GM18909 (cell line): Measurements from ENCODE around the gene USH2A.
"Not testable (repeated sequence)": the region's sequence is repeated elsewhere in the genome, so short reads cannot be mapped to it uniquely, and the experiment has no call there.

Source experiments
- ATAC-seq: cut with Tn5 transposase; IDR thresholded peaks from one replicate; pipeline ENCODE4 v1.9.1; 2021; ENCODE audit warnings: mild to moderate bottlenecking; ENCODE audit not compliant: unreplicated experiment, poor library complexity

The USH2A gene

DNA sequence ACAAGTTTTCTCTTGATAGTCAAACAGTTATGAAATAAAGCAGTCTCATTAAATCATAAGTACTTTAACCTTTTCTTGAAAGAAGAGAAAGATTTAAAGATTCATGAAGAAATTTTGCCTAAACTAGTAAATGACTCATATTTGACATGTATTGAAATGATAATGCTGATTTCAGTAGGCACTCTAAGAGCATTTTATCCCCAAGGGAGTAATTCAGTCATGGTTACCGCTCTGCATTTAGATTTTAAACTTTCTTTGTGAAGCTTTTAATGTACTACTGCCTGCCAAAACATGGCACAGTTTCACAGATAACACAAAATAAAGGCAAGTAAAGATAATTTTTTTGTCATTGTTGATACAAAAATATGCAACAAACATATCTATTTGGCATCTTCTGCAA, 6.8 kb downstream of the USH2A start:
- no peak for ATAC-seq

- no peak for ATAC-seq
These were observed 13.2 kb downstream of the USH2A start for GRCh38 chr1:216410026-216410425.

DNA sequence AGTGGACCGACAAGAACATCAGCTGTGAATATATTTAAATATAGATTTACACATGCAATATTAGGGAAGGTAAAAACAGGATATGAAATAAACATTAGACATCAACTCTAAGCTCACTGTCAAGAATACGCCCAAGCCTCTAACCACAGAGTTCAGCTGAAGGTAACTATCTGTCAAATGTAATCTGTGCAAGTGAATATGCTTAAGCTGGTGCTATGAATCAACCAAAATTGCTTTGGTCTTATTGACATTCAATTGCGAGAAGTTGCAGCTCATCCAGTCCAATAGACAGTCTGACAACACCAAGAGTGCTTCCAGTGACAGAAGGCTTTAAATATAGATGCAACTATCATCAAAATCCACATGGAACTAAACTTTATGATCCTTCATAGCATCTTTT, 32.3 kb downstream of the USH2A start:
- ATAC-seq, result no peak

- ATAC-seq, result no peak
These were observed 33.5 kb downstream of the USH2A start for GRCh38 chr1:216389774-216390173.

- ATAC-seq, result no peak
These were observed 34.7 kb downstream of the USH2A start for GRCh38 chr1:216388558-216388957.

- ATAC-seq, result no peak
These were observed 35.5 kb downstream of the USH2A start for GRCh38 chr1:216387782-216388181.

DNA sequence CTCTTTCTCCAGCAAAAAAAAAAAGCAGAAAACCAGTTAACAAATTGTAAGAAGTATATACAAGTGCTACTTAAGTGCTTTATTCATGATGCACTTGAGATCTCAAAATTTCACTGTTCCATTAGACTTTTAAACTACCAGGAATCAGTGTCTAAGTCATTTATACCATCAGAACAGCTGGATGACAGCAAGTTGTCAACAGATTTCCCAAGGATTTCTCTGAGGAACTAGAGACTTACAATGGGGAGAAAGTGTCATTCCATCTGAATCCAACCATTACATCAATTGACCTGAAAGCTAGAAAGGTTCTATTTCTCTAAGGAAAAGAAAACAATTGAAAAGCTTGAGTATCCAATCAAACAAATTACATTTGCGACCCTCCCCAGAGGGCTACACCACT, 43.8 kb downstream of the USH2A start:
- ATAC-seq, result no peak

- ATAC-seq, result no peak
These were observed 55.0 kb downstream of the USH2A start for GRCh38 chr1:216368249-216368648.

- ATAC-seq, result no peak
These were observed 56.3 kb downstream of the USH2A start for GRCh38 chr1:216366979-216367378.

- ATAC-seq, result no peak
These were observed 66.3 kb downstream of the USH2A start for GRCh38 chr1:216356945-216357344.

DNA sequence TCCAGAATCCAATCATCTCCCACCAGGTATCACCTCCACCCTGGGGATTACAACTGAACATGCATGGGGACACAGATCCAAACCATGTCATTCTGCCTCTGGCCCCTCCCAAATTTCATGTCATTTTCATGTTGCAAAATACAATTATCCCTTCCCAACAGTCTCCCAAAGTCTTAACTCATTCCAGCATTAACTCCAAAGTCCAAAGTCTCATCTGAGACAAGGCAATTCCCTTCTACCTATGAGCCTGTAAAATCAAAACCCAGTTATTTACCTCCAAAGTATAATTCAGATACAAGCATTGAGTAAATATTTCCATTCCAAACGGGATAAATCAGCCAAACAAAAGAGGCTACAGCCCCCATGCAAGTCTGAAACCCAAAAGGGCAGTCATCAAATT, 73.1 kb downstream of the USH2A start:
- no peak for ATAC-seq

DNA sequence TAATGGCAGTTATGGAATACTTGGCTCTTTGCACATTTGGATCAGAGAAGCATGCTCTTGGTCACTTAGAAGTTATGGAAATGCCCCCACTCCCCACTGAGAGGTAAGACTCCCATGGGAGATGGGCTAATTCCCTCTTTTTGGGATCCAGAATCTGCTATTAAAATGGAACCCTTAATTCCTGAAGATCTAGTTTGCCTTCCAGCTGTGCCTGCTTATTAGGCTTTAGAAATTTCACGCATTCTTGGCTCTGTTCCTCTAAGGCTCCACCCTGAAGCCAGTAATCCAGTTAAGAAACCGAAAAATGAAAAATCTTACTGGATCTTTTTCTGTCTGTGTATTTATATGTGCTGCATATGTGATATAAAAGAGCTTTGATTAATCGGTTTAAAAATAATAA, 76.7 kb downstream of the USH2A start:
- ATAC-seq, result no peak

DNA sequence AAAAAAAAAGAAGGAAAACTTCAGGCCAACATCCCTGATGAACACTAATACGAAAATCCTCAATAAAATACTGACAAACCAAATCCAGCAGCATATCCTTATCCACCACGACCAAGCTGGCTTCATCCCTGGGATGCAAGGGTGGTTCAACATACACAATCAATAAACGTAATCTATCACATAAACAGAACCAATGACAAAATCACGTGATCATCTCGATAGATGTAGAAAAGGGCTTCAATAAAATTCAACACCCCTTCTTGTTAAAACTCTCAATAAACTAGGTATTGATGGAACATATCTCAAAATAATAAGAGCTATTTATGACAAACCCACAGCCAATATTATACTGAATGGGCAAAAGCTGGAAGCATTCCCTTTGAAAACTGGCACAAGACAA, 82.7 kb downstream of the USH2A start:
- ATAC-seq, result not testable (repeated sequence)

- no peak for ATAC-seq
These were observed 90.8 kb downstream of the USH2A start for GRCh38 chr1:216332462-216332861.

DNA sequence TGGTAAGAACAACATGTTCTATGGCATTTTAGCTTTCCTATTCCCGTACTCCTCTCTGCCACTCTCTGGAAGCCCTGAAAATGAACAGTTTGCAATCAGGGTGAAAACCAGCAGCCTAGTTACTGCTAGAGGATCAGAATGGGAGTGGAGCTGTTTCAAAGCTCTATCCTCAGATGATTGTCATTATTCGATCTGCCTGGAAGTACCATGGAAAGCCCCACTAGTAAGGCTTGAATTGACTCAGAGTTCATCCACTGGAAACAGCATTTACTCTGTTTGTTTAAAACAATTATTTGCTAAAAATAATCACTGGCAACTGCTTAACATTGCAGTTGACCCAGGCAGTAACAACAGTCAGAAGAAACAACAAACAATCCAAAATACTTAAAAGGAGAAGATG, 91.2 kb downstream of the USH2A start:
- ATAC-seq, result no peak

DNA sequence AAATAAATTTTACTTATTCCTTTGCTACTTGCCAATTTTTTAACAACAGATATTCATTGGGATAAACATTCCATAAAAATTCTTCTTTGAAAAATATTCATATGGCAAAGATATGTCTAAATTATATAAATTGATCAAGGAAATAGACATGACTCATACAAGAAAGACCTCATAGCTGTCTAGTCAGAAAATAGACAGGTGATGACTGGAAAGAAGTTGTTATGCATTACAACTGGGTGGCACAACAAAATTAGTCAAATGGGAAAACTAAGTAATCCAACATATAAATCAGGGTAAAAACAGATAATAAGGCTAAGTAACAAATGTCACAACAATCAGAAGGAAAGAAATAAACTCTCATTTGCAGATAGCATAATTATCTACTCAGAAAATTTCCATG, 92.0 kb downstream of the USH2A start:
- ATAC-seq, result no peak

DNA sequence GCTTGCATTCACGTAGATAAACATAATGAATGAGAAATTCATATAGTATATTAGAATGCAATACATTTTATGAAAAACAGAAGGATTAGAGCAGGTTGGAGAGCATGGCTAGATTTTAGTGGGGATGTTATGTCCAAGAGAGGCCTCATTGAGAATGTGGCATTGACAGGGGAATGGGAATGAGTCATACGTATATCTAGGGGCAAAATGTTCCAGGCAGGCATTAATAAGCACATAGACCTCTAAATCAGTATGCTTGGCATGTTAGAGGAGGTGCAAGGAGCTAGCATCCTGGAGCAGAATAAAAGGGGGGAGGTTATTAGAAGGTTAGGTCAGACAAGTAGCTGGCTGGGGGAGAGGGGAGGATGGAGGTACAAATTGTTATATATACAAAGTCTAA, 93.0 kb downstream of the USH2A start:
- no peak for ATAC-seq

DNA sequence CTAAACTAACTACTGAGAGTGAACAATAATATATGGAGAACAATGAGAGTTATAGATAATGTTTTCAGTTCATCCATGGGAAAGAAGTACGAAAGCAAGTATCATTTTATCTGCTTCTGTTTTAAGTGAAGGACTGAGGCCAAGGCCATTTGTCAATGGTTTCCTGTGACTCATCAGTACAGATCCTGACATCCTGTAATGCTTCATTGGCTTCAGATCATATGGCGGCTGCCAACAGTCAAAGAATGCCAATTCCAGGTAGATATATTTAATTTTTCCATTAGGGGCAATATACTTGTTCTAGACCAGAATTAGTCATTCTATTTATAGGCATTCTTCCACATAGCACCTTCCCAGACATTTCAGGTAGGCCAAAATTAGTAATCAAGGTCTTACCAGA, 97.3 kb downstream of the USH2A start:
- no peak for ATAC-seq

GRCh38 chr1:216325336-216325735, 97.9 kb downstream of the USH2A start:
- ATAC-seq, result no peak

DNA sequence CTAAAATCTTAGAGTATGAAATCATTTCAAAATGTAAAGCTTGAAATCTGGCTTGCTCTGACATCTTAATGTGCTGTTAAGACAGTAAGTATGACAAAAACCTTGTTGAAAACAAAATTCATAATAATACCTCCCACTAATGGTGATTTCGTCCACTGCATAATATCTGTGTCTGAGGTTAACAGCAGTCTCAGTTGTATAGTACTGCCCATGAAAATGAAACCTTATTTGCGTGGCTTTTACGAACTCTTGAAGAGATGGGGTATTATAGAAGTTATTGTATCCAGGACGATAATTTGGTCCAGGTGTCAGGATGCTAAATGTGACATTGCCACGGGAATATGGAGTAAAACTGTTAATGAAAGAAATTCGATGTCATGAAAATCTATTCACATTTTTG, 99.9 kb downstream of the USH2A start:
- ATAC-seq, result no peak

DNA sequence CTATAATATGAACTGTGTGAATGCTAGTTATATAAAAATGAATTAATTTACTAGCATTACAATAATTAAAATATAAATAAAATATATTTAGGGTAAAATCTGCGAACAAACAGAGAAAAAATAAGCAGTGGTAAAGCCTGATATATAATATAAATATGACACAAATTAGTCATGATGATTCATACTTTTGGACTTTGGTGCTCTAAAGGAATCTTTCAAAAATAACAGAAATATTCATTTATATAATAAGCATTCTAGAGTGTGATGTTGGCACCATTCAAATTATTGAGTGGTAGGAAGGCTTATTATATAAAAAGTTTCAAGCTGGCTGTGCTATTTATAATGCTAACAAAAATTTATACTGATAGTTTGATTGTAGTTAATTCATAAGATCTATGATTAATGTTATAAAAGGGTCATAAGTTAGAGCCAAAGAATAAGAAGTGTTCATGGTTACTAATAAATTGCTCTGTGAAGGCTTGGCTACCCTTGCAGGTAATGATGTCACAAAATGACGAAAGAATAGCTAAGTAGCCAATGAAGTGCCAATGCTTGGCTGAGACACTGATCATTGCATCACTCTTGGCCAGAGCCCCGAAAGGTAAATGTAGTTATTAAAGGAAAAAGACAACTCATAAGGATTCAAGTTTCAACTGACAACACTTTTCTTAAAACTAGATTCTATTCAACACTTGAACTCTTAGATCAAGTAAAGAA, 108.7 kb downstream of the USH2A start:
- ATAC-seq, result no peak

DNA sequence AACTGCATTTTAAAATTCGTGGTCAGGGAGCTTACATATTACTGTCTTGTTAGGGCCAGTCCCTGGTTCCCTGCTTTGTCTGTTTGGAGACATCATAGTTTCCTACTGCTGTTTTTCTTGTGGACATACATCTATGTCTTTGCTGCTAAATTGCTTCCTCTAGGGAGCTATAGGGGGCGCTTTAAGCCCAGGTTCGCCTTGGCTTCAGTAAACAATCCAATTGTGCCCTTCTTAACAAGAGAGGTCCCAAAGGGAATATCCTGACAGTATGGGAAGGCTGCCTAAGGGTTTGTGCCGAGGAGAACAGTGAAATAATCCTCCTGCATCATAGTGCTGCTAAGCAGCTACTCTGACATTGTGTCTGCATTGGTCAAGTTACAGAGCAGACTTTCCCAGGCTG, 112.5 kb downstream of the USH2A start:
- ATAC-seq, result no peak

DNA sequence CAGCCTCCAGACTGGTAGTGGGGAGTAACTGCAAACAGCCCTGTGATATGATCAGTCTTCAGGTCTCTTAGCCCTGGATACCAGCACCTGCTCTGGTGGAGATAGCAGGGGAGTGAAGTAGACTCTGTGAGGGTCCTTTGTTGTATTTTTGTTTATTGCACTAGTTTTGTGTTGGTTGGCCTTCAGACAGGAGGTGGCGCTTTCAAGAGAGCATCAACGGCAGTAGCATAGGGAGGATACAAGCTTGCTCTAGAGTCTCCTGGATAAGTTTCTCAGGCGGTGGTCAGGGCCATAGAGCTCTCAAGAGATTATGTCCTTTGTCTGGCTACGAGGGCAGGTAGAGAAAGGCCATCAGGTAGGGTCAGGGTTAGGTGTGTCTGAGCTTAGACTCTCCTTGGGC, 116.4 kb downstream of the USH2A start:
- ATAC-seq, result no peak
